Testis (tissue), 3 donors: ENCODE data around the gene SLC38A1. TPM values are rescaled to one million over a fixed set of nuclear protein-coding genes. Genes with fewer than 3 reads are reported as not detected.

Experiments
- DNase-seq: peaks from one replicate; pipeline ENCODE4 v3.0.0-alpha.2; 2019
- H3K27ac ChIP-seq, 2 donors: fragments of 200-600 bp; sonication (generic); one replicate each; pipeline ENCODE4 v1.5.1; 2019
- H3K27me3 ChIP-seq: fragments of 200-600 bp; sonication (generic); one replicate; pipeline ENCODE4 v1.5.1; 2019
- H3K36me3 ChIP-seq: fragments of 200-600 bp; sonication (generic); one replicate; pipeline ENCODE4 v1.5.1; 2017; ENCODE audit warnings: low read depth; ENCODE audit errors: missing control alignments
- H3K4me1 ChIP-seq: fragments of 200-600 bp; sonication (generic); one replicate; pipeline ENCODE4 v1.5.1; 2019
- H3K4me3 ChIP-seq, 2 donors: fragments of 200-600 bp; sonication (generic); one replicate each; pipeline ENCODE4 v1.5.1; 2017 to 2019
- H3K9me3 ChIP-seq: fragments of 200-600 bp; sonication (generic); one replicate; pipeline ENCODE4 v1.5.1; 2017
- POLR2A ChIP-seq: fragments of 450-650 bp; IDR thresholded peaks from one replicate; pipeline ENCODE4 v1.6.1; 2017; ENCODE audit warnings: antibody characterized with exemption, mild to moderate bottlenecking, moderate library complexity
- whole genome bisulfite sequencing, 2 donors: methylation state at CpG; one replicate each; pipeline ENCODE4 v1.1.5; 2018; 5-methylcytosine and 5-hydroxymethylcytosine counted together
- intact Hi-C: fragments of 100-400 bp; cut with DNase I; formaldehyde crosslinking; loops from one replicate; pipeline ENCODE4 v1.15.1; 2023; ENCODE audit warnings: low total_unique reads
- polyA plus RNA-seq: library from polyadenylated mRNA; stranded (reverse); fragments of 350-450 nt; fragmentation: Illumina TruSeq; extraction: RNeasy Lipid Tissue Mini Kit (QIAGEN cat#74804); gene quantifications from one replicate; pipeline ENCODE4 v1.2.3, GENCODE V29; 2014; ENCODE audit warnings: low read depth, low replicate concordance; ENCODE audit not compliant: insufficient read depth
- total RNA-seq, 2 donors: library from RNA; depleted of rRNA; stranded (reverse); fragments of >200 nt; gene quantifications; one replicate each; pipeline ENCODE4 v1.2.3, GENCODE V29; 2016
- TF ChIP-seq, protein P1 (sequence below), 3 experiments: fragments of 450-650 bp in 2 of 3; fragments of 200-600 bp in 1 of 3; sonication (generic) in 1 of 3; IDR thresholded peaks; one replicate each; pipeline ENCODE4 v1.5.1; 2016 to 2019; ENCODE audit warnings: antibody characterized with exemption in 3 of 3, mild to moderate bottlenecking in 2 of 3, moderate library complexity in 1 of 3

Gene SLC38A1
- total and polyA plus RNA-seq, 3 donors from 2014 or later: 1.6 to 8.7 (median 4.0) TPM

DNA sequence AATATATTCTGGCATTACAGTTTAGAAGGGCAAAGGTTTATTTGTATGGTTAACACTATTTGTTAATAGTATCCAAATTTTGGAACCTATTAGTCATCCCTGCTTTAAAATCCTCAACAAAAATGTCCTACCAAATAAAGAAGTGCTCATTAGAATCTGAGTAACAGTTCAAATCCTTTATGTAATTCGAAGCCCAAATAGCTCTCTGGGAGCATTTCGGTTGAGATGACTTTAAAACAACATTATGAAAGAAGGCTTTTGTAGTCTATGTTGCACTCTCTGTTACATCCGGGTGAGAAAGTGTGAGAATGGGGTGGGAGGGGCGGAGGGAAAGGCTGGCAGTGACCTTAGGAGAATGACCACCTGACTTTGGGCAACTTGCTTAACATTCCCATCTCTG, 59.7 kb downstream of the SLC38A1 start:
- H3K4me3 ChIP-seq: no peak overlapping the region
- intact Hi-C loops: no loop called here
- H3K9me3 ChIP-seq: no peaks in the 10 kb centered on the region
- no peaks in the 10 kb centered on the region for H3K27me3 ChIP-seq
- H3K36me3 ChIP-seq: no peaks in the 10 kb centered on the region
- H3K4me1 ChIP-seq: no peaks in the 10 kb centered on the region
- H3K27ac ChIP-seq: no peak overlapping the region
- DNase-seq: no peak
- no peak for TF ChIP-seq POLR2A
- TF ChIP-seq, protein P1, sequence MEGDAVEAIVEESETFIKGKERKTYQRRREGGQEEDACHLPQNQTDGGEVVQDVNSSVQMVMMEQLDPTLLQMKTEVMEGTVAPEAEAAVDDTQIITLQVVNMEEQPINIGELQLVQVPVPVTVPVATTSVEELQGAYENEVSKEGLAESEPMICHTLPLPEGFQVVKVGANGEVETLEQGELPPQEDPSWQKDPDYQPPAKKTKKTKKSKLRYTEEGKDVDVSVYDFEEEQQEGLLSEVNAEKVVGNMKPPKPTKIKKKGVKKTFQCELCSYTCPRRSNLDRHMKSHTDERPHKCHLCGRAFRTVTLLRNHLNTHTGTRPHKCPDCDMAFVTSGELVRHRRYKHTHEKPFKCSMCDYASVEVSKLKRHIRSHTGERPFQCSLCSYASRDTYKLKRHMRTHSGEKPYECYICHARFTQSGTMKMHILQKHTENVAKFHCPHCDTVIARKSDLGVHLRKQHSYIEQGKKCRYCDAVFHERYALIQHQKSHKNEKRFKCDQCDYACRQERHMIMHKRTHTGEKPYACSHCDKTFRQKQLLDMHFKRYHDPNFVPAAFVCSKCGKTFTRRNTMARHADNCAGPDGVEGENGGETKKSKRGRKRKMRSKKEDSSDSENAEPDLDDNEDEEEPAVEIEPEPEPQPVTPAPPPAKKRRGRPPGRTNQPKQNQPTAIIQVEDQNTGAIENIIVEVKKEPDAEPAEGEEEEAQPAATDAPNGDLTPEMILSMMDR (IDR thresholded peaks at IDR 0.05): no peak
- WGBS, 2 donors: 70 to 78% methylated on average over 4 of the region's 4 CpGs

GRCh38 chr12:46208370-46208769, 60.5 kb downstream of the SLC38A1 start:
- no peaks in the 10 kb centered on the region for H3K4me1 ChIP-seq
- no peak overlapping the region for H3K27ac ChIP-seq
- intact Hi-C loops: no loop called here
- no peaks in the 10 kb centered on the region for H3K9me3 ChIP-seq
- TF ChIP-seq, protein P1 (IDR thresholded peaks at IDR 0.05): no peak
- no peak for TF ChIP-seq POLR2A
- DNase-seq: no peak
- no peaks in the 10 kb centered on the region for H3K36me3 ChIP-seq
- no peaks in the 10 kb centered on the region for H3K27me3 ChIP-seq
- no peak overlapping the region for H3K4me3 ChIP-seq

DNA sequence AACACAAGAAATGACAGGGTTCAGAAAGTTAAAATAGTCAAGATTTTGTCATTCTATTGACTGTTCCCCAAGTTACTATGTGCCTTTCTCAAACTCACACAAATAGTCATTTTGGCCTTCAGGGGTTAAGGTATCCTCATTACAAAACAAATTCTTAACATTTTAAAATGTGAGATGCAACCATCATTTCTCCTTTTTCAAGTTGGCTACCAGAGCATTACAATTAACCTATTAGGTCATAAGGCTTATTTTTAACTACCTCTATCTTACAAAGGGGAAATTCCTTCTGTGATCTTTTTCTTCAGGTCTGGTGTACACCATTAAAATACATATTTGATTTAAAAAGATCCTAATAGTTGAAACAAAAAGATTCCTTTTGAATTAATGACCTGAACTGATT, 61.2 kb downstream of the SLC38A1 start:
- Histone ChIP-seq H3K9me3 (no peaks in the 10 kb centered on the region), H3K36me3 (no peaks in the 10 kb centered on the region), H3K27me3 (no peaks in the 10 kb centered on the region), H3K4me3 (no peak overlapping the region), H3K27ac (no peak overlapping the region), H3K4me1 (no peaks in the 10 kb centered on the region)
- TF ChIP-seq POLR2A: no peak
- TF ChIP-seq, protein P1 (IDR thresholded peaks at IDR 0.05): no peak
- intact Hi-C loops: no loop called here
- no peak for DNase-seq

GRCh38 chr12:46206471-46206870, 62.4 kb downstream of the SLC38A1 start:
- TF ChIP-seq, protein P1 (IDR thresholded peaks at IDR 0.05): no peak
- no peak for TF ChIP-seq POLR2A
- no peak for DNase-seq
- H3K4me1 ChIP-seq: no peaks in the 10 kb centered on the region
- no peaks in the 10 kb centered on the region for H3K27me3 ChIP-seq
- 26 to 29% methylated on average over 3 of the region's 3 CpGs for WGBS, 2 donors
- no peaks in the 10 kb centered on the region for H3K9me3 ChIP-seq
- H3K36me3 ChIP-seq: no peaks in the 10 kb centered on the region
- H3K27ac ChIP-seq: no peak overlapping the region
- intact Hi-C loops: no loop called here
- no peak overlapping the region for H3K4me3 ChIP-seq

DNA sequence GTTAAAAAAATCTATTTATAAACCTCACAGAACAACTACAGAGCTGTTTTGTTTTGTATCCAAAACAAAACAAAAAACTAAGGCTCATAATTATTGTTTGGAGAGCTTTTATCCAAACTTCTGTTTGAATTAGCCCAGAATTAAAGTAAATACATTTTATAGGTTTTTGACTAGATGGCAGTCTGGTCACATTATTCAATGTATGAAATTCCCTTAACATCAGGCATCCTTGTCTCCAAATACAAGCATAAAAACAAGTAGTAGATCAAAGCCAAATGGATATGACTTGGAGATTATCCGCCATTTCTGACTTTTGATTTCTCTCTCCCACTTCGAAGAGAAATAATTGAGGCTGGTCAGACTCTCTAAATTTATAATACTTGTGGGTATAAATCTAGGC, 63.5 kb downstream of the SLC38A1 start:
- Histone ChIP-seq H3K27me3 (no peaks in the 10 kb centered on the region), H3K9me3 (no peaks in the 10 kb centered on the region), H3K4me3 (no peak overlapping the region), H3K4me1 (no peaks in the 10 kb centered on the region), H3K27ac (no peak overlapping the region), H3K36me3 (no peaks in the 10 kb centered on the region)
- no peak for DNase-seq
- intact Hi-C loops: no loop called here
- 45 to 68% methylated on average over 2 of the region's 2 CpGs for WGBS, 2 donors
- TF ChIP-seq POLR2A: no peak
- TF ChIP-seq, protein P1 (IDR thresholded peaks at IDR 0.05): no peak
